WTC11 (cell line): ENCODE measurements around the gene HKDC1. TPM values are rescaled to one million over a fixed set of nuclear protein-coding genes. Genes with fewer than 3 reads are reported as not detected.
A peak's percentile ranks its signal among the peaks of the same experiment; 100 is the strongest.

ENCODE experiments used
- ESRRA ChIP-seq: sonication (generic); formaldehyde crosslinking; IDR thresholded peaks from 2 replicates; pipeline ENCODE4 v1.8.1; 2022; ENCODE audit warnings: mild to moderate bottlenecking, missing genetic modification reagents, borderline replicate concordance
- FOXJ3 ChIP-seq: sonication (generic); formaldehyde crosslinking; IDR thresholded peaks from 2 replicates; pipeline ENCODE4 v1.9.0; 2021; ENCODE audit warnings: missing genetic modification reagents, mild to moderate bottlenecking, borderline replicate concordance
- GTF2I ChIP-seq: fragments of 250-450 bp; sonication (Bioruptor Pico); conservative IDR thresholded peaks from 2 replicates; pipeline ENCODE4 v1.4.0; 2021; ENCODE audit warnings: mild to moderate bottlenecking
- MYBL2 ChIP-seq: sonication (generic); formaldehyde crosslinking; IDR thresholded peaks from 2 replicates; pipeline ENCODE4 v1.8.1; 2023; ENCODE audit warnings: mild to moderate bottlenecking, moderate library complexity, missing genetic modification reagents
- NR1H2 ChIP-seq: sonication (generic); formaldehyde crosslinking; IDR thresholded peaks from 2 replicates; pipeline ENCODE4 v1.9.0; 2021; ENCODE audit warnings: mild to moderate bottlenecking, moderate library complexity, missing genetic modification reagents
- NR2C2 ChIP-seq: sonication (generic); formaldehyde crosslinking; IDR thresholded peaks from 2 replicates; pipeline ENCODE4 v1.8.0; 2022; ENCODE audit warnings: mild to moderate bottlenecking, missing genetic modification reagents
- OVOL2 ChIP-seq: fragments of 250-450 bp; sonication (Bioruptor Pico); IDR thresholded peaks from 2 replicates; pipeline ENCODE4 v1.9.0; 2021; ENCODE audit warnings: mild to moderate bottlenecking, borderline replicate concordance
- SMAD4 ChIP-seq: sonication (generic); formaldehyde crosslinking; IDR thresholded peaks from 2 replicates; pipeline ENCODE4 v1.8.0; 2022; ENCODE audit warnings: mild to moderate bottlenecking, missing genetic modification reagents
- ZBTB21 ChIP-seq: sonication (generic); formaldehyde crosslinking; IDR thresholded peaks from 2 replicates; pipeline ENCODE4 v1.8.1; 2023; ENCODE audit warnings: mild to moderate bottlenecking, missing genetic modification reagents, borderline replicate concordance
- ZNF219 ChIP-seq: sonication (generic); formaldehyde crosslinking; IDR thresholded peaks from 2 replicates; pipeline ENCODE4 v1.8.0; 2023; ENCODE audit warnings: missing genetic modification reagents, mild to moderate bottlenecking, borderline replicate concordance
- ZNF232 ChIP-seq: sonication (generic); formaldehyde crosslinking; IDR thresholded peaks from 2 replicates; pipeline ENCODE4 v1.8.0; 2022; ENCODE audit warnings: mild to moderate bottlenecking, missing genetic modification reagents
- total RNA-seq: library from RNA; stranded (reverse); gene quantifications from 3 replicates; pipeline ENCODE4 v1.2.3, GENCODE V29; 2021
- TF ChIP-seq, protein P1 (sequence below): sonication (generic); formaldehyde crosslinking; conservative IDR thresholded peaks from 2 replicates; pipeline ENCODE4 v1.8.1; 2022; ENCODE audit warnings: mild to moderate bottlenecking, missing genetic modification reagents
- TF ChIP-seq, protein P2 (sequence below): sonication (generic); formaldehyde crosslinking; IDR thresholded peaks from 2 replicates; pipeline ENCODE4 v1.8.1; 2022; ENCODE audit warnings: mild to moderate bottlenecking, missing genetic modification reagents, moderate library complexity, borderline replicate concordance
- TF ChIP-seq, protein P3 (sequence below): sonication (generic); formaldehyde crosslinking; IDR thresholded peaks from 2 replicates; pipeline ENCODE4 v1.8.1; 2022; ENCODE audit warnings: missing genetic modification reagents, borderline replicate concordance
- TF ChIP-seq, protein P4 (sequence below): fragments of 250-450 bp; sonication (Bioruptor Pico); conservative IDR thresholded peaks from 2 replicates; pipeline ENCODE4 v1.9.0; 2021; ENCODE audit warnings: mild to moderate bottlenecking
- TF ChIP-seq, protein P5 (sequence below): sonication (generic); formaldehyde crosslinking; IDR thresholded peaks from 2 replicates; pipeline ENCODE4 v1.8.1; 2023; ENCODE audit warnings: mild to moderate bottlenecking, missing genetic modification reagents
- TF ChIP-seq, protein P6 (sequence below): sonication (generic); formaldehyde crosslinking; IDR thresholded peaks from 2 replicates; pipeline ENCODE4 v1.8.1; 2023; ENCODE audit warnings: mild to moderate bottlenecking, missing genetic modification reagents, borderline replicate concordance
- TF ChIP-seq, protein P7 (sequence below): sonication (generic); formaldehyde crosslinking; IDR thresholded peaks from 2 replicates; pipeline ENCODE4 v1.8.1; 2023; ENCODE audit warnings: mild to moderate bottlenecking, missing genetic modification reagents, moderate library complexity
- TF ChIP-seq, protein P8 (sequence below): sonication (generic); formaldehyde crosslinking; IDR thresholded peaks from 2 replicates; pipeline ENCODE4 v1.8.0; 2022; ENCODE audit warnings: mild to moderate bottlenecking, missing genetic modification reagents
- TF ChIP-seq, protein P9 (sequence below): fragments of 250-450 bp; sonication (Bioruptor Pico); IDR thresholded peaks from 2 replicates; pipeline ENCODE4 v1.9.0; 2021; ENCODE audit warnings: mild to moderate bottlenecking, borderline replicate concordance

Gene HKDC1
- total RNA-seq, 1 experiment from 2014 or later = 0.09 TPM

DNA sequence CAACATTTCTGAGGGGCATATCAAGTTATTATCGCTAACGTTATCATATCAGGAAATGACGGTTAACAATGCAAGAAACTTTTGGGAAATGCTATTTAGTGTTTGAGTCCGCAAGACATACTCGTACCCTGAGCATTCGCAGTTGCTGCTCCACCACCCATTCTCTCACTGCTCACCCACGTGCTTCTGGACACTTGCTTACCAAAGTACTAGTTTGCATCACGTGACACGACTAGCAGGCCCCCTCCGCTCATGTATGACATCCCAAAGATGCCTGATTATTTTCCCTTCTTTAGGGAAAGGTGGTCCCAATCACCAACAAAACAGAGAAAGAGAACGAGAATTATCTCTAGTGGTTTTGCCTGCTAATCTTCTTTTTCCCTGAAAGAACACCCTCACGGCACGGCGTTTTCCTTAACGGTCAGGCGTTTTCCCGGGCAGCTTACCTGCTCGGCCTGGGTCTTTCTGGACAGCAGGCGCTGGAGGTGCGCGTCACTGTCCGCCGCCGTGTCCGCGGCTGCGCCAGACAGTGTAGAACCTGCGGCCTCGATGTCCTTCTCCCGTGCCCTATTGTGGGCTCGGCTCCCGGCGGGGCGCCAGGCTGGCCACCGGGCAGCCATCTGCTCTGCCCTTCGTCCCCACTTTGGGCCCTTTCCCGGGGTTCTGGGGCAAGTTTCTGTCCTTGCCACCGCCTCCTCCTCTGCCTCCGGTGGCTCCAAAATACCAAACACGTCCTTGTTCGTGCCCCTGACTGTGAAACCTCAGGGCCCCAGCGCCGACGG, 40.2 kb upstream of the HKDC1 start, which contains the start of gene SUPV3L1 (continued):
- no peak for TF ChIP-seq NR2C2 (CRISPR knock-in tag)
- no peak for TF ChIP-seq ZBTB21 (CRISPR knock-in tag)
- TF ChIP-seq, protein P1, sequence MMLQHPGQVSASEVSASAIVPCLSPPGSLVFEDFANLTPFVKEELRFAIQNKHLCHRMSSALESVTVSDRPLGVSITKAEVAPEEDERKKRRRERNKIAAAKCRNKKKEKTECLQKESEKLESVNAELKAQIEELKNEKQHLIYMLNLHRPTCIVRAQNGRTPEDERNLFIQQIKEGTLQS (CRISPR knock-in tag) = no peak
- no peak for TF ChIP-seq FOXJ3 (CRISPR knock-in tag)
- no peak for TF ChIP-seq SMAD4
- TF ChIP-seq, protein P2, sequence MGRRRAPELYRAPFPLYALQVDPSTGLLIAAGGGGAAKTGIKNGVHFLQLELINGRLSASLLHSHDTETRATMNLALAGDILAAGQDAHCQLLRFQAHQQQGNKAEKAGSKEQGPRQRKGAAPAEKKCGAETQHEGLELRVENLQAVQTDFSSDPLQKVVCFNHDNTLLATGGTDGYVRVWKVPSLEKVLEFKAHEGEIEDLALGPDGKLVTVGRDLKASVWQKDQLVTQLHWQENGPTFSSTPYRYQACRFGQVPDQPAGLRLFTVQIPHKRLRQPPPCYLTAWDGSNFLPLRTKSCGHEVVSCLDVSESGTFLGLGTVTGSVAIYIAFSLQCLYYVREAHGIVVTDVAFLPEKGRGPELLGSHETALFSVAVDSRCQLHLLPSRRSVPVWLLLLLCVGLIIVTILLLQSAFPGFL = no peak
- TF ChIP-seq NR1H2 (CRISPR knock-in tag) = no peak
- TF ChIP-seq, protein P3, sequence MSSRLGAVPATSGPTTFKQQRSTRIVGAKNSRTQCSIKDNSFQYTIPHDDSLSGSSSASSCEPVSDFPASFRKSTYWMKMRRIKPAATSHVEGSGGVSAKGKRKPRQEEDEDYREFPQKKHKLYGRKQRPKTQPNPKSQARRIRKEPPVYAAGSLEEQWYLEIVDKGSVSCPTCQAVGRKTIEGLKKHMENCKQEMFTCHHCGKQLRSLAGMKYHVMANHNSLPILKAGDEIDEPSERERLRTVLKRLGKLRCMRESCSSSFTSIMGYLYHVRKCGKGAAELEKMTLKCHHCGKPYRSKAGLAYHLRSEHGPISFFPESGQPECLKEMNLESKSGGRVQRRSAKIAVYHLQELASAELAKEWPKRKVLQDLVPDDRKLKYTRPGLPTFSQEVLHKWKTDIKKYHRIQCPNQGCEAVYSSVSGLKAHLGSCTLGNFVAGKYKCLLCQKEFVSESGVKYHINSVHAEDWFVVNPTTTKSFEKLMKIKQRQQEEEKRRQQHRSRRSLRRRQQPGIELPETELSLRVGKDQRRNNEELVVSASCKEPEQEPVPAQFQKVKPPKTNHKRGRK (CRISPR knock-in tag) = no peak
- TF ChIP-seq GTF2I (CRISPR knock-in tag) = no peak
- TF ChIP-seq ZNF219 (CRISPR knock-in tag) = no peak
- 0 out of 2 replicates have a peak, but pooled peaks have one; percentile 32 for TF ChIP-seq ESRRA (CRISPR knock-in tag)
- TF ChIP-seq, protein P4, sequence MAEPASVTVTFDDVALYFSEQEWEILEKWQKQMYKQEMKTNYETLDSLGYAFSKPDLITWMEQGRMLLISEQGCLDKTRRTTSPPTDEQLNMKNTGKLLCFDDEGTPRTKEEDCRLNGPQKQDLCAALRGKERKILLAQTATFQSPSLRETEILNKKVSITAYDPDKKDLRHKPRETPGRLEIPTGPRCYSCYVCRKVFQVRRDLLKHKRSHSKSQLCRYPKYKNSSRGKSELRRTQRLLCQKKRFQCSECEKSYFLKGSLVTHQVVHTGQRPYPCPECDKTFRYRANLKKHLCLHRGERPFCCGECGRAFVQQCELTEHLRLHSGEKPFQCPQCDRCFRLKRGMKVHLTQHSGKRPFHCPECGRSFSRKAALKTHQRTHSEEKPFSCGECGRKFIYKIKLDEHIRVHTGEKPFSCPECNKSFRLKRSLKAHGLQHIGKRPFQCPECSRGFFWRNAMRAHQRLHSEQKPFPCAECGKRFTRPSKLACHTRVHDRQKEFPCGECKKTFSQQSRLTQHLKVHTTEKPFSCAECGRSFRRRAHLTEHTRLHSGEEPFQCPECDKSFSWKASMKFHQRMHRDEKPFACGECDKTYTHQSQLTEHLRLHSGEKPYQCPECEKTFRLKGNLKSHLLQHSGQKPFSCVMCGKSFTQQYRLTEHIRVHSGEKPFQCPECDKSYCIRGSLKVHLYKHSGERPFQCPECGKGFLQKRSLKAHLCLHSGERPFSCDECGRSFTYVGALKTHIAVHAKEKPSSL (CRISPR knock-in tag) = no peak
- TF ChIP-seq, protein P5, sequence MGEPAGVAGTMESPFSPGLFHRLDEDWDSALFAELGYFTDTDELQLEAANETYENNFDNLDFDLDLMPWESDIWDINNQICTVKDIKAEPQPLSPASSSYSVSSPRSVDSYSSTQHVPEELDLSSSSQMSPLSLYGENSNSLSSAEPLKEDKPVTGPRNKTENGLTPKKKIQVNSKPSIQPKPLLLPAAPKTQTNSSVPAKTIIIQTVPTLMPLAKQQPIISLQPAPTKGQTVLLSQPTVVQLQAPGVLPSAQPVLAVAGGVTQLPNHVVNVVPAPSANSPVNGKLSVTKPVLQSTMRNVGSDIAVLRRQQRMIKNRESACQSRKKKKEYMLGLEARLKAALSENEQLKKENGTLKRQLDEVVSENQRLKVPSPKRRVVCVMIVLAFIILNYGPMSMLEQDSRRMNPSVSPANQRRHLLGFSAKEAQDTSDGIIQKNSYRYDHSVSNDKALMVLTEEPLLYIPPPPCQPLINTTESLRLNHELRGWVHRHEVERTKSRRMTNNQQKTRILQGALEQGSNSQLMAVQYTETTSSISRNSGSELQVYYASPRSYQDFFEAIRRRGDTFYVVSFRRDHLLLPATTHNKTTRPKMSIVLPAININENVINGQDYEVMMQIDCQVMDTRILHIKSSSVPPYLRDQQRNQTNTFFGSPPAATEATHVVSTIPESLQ (CRISPR knock-in tag) = no peak
- no peak for TF ChIP-seq MYBL2 (CRISPR knock-in tag)
- TF ChIP-seq ZNF232 (CRISPR knock-in tag) = no peak
- TF ChIP-seq, protein P6, sequence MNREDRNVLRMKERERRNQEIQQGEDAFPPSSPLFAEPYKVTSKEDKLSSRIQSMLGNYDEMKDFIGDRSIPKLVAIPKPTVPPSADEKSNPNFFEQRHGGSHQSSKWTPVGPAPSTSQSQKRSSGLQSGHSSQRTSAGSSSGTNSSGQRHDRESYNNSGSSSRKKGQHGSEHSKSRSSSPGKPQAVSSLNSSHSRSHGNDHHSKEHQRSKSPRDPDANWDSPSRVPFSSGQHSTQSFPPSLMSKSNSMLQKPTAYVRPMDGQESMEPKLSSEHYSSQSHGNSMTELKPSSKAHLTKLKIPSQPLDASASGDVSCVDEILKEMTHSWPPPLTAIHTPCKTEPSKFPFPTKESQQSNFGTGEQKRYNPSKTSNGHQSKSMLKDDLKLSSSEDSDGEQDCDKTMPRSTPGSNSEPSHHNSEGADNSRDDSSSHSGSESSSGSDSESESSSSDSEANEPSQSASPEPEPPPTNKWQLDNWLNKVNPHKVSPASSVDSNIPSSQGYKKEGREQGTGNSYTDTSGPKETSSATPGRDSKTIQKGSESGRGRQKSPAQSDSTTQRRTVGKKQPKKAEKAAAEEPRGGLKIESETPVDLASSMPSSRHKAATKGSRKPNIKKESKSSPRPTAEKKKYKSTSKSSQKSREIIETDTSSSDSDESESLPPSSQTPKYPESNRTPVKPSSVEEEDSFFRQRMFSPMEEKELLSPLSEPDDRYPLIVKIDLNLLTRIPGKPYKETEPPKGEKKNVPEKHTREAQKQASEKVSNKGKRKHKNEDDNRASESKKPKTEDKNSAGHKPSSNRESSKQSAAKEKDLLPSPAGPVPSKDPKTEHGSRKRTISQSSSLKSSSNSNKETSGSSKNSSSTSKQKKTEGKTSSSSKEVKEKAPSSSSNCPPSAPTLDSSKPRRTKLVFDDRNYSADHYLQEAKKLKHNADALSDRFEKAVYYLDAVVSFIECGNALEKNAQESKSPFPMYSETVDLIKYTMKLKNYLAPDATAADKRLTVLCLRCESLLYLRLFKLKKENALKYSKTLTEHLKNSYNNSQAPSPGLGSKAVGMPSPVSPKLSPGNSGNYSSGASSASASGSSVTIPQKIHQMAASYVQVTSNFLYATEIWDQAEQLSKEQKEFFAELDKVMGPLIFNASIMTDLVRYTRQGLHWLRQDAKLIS (CRISPR knock-in tag) = no peak
- TF ChIP-seq OVOL2 (CRISPR knock-in tag) = no peak
- TF ChIP-seq, protein P7, sequence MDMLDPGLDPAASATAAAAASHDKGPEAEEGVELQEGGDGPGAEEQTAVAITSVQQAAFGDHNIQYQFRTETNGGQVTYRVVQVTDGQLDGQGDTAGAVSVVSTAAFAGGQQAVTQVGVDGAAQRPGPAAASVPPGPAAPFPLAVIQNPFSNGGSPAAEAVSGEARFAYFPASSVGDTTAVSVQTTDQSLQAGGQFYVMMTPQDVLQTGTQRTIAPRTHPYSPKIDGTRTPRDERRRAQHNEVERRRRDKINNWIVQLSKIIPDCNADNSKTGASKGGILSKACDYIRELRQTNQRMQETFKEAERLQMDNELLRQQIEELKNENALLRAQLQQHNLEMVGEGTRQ (CRISPR knock-in tag) = peak; percentile 98
- TF ChIP-seq, protein P8, sequence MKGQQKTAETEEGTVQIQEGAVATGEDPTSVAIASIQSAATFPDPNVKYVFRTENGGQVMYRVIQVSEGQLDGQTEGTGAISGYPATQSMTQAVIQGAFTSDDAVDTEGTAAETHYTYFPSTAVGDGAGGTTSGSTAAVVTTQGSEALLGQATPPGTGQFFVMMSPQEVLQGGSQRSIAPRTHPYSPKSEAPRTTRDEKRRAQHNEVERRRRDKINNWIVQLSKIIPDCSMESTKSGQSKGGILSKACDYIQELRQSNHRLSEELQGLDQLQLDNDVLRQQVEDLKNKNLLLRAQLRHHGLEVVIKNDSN (CRISPR knock-in tag) = peak; percentile 99
- TF ChIP-seq, protein P9, sequence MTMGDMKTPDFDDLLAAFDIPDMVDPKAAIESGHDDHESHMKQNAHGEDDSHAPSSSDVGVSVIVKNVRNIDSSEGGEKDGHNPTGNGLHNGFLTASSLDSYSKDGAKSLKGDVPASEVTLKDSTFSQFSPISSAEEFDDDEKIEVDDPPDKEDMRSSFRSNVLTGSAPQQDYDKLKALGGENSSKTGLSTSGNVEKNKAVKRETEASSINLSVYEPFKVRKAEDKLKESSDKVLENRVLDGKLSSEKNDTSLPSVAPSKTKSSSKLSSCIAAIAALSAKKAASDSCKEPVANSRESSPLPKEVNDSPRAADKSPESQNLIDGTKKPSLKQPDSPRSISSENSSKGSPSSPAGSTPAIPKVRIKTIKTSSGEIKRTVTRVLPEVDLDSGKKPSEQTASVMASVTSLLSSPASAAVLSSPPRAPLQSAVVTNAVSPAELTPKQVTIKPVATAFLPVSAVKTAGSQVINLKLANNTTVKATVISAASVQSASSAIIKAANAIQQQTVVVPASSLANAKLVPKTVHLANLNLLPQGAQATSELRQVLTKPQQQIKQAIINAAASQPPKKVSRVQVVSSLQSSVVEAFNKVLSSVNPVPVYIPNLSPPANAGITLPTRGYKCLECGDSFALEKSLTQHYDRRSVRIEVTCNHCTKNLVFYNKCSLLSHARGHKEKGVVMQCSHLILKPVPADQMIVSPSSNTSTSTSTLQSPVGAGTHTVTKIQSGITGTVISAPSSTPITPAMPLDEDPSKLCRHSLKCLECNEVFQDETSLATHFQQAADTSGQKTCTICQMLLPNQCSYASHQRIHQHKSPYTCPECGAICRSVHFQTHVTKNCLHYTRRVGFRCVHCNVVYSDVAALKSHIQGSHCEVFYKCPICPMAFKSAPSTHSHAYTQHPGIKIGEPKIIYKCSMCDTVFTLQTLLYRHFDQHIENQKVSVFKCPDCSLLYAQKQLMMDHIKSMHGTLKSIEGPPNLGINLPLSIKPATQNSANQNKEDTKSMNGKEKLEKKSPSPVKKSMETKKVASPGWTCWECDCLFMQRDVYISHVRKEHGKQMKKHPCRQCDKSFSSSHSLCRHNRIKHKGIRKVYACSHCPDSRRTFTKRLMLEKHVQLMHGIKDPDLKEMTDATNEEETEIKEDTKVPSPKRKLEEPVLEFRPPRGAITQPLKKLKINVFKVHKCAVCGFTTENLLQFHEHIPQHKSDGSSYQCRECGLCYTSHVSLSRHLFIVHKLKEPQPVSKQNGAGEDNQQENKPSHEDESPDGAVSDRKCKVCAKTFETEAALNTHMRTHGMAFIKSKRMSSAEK (CRISPR knock-in tag) = no peak; the same call in 1 of the 2 replicates
